ENCODE measurements around the gene STEAP1B. TPM values are rescaled to one million over a fixed set of nuclear protein-coding genes. Genes with fewer than 3 reads are reported as not detected.

The STEAP1B gene
- total RNA-seq, 1 donor from 2014 or later = 5.6 TPM

DNA sequence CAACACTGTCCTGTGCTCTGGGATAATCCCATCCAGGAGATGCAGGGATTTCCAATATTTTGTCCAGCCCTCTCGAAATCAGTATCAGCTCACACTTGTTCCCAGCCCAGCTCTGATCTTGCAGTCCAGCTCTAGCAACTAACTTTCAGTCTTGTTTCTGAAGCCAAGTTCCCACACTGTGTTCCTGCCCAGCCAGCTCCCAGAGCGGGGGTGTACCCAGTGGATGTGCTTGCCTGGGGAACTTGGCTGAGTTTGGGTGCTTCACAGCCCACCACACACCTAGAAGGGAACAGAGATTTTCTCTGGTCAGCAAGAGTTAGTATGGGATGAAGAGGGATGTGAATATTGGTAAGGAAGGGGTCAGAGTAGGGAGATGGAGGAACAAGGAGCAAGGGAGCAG lies 85.6 kb downstream of the STEAP1B start:
- Mint-ChIP-seq H3K27ac (ENCODE audit: unreplicated experiment) (no peak overlapping the region), H3K4me3 (ENCODE audit: unreplicated experiment) (no peak overlapping the region), H3K36me3 (ENCODE audit: low read depth, unreplicated experiment) (no peaks in the 10 kb centered on the region), H3K9me3 (ENCODE audit: unreplicated experiment) (no peaks in the 10 kb centered on the region), H3K27me3 (ENCODE audit: unreplicated experiment) (peaks cover 3% of the 10 kb centered on the region), H3K4me1 (ENCODE audit: unreplicated experiment) (peaks cover 31% of the 10 kb centered on the region)
- no peak for TF ChIP-seq CTCF (IDR thresholded peaks at IDR 0.05; ENCODE audit: unreplicated experiment)
- DNase-seq (ENCODE audit: low spot score) = no peak

- Mint-ChIP-seq H3K9me3 (ENCODE audit: unreplicated experiment) (no peaks in the 10 kb centered on the region), H3K27me3 (ENCODE audit: unreplicated experiment) (peaks cover 3% of the 10 kb centered on the region), H3K4me1 (ENCODE audit: unreplicated experiment) (peaks cover 20% of the 10 kb centered on the region), H3K4me3 (ENCODE audit: unreplicated experiment) (no peak overlapping the region), H3K27ac (ENCODE audit: unreplicated experiment) (no peak overlapping the region), H3K36me3 (ENCODE audit: low read depth, unreplicated experiment) (no peaks in the 10 kb centered on the region)
- no peak for TF ChIP-seq CTCF (IDR thresholded peaks at IDR 0.05; ENCODE audit: unreplicated experiment)
- no peak for DNase-seq (ENCODE audit: low spot score)
Observed at GRCh38 chr7:22413211-22413610, 86.8 kb downstream of the STEAP1B start.

- TF ChIP-seq CTCF (IDR thresholded peaks at IDR 0.05; ENCODE audit: unreplicated experiment) = no peak
- Mint-ChIP-seq H3K4me3 (ENCODE audit: unreplicated experiment) (no peak overlapping the region), H3K36me3 (ENCODE audit: low read depth, unreplicated experiment) (no peaks in the 10 kb centered on the region), H3K27me3 (ENCODE audit: unreplicated experiment) (peaks cover 3% of the 10 kb centered on the region), H3K4me1 (ENCODE audit: unreplicated experiment) (peaks cover 10% of the 10 kb centered on the region), H3K27ac (ENCODE audit: unreplicated experiment) (no peak overlapping the region), H3K9me3 (ENCODE audit: unreplicated experiment) (no peaks in the 10 kb centered on the region)
- DNase-seq (ENCODE audit: low spot score) = no peak
Observed at GRCh38 chr7:22411977-22412693, 87.9 kb downstream of the STEAP1B start.

GRCh38 chr7:22406715-22407114 lies 93.3 kb downstream of the STEAP1B start:
- no peak for DNase-seq (ENCODE audit: low spot score)
- no peak for TF ChIP-seq CTCF (IDR thresholded peaks at IDR 0.05; ENCODE audit: unreplicated experiment)
- Mint-ChIP-seq H3K9me3 (ENCODE audit: unreplicated experiment) (no peaks in the 10 kb centered on the region), H3K4me3 (ENCODE audit: unreplicated experiment) (no peak overlapping the region), H3K27me3 (ENCODE audit: unreplicated experiment) (peaks cover 3% of the 10 kb centered on the region), H3K27ac (ENCODE audit: unreplicated experiment) (no peak overlapping the region), H3K36me3 (ENCODE audit: low read depth, unreplicated experiment) (no peaks in the 10 kb centered on the region), H3K4me1 (ENCODE audit: unreplicated experiment) (peaks cover 5% of the 10 kb centered on the region)

- H3K27ac Mint-ChIP-seq (ENCODE audit: unreplicated experiment) = no peak overlapping the region
- TF ChIP-seq CTCF (IDR thresholded peaks at IDR 0.05; ENCODE audit: unreplicated experiment) = no peak
- no peaks in the 10 kb centered on the region for H3K9me3 Mint-ChIP-seq (ENCODE audit: unreplicated experiment)
- H3K36me3 Mint-ChIP-seq (ENCODE audit: low read depth, unreplicated experiment) = no peaks in the 10 kb centered on the region
- peaks cover 5% of the 10 kb centered on the region for H3K4me1 Mint-ChIP-seq (ENCODE audit: unreplicated experiment)
- DNase-seq (ENCODE audit: low spot score) = no peak
- H3K27me3 Mint-ChIP-seq (ENCODE audit: unreplicated experiment) = no peaks in the 10 kb centered on the region
- H3K4me3 Mint-ChIP-seq (ENCODE audit: unreplicated experiment) = no peak overlapping the region
Observed at GRCh38 chr7:22404421-22405023, 95.5 kb downstream of the STEAP1B start.

Measured in endothelial cell (in vitro differentiated cells).